ENCODE data around the gene SIK3. TPM values are rescaled to one million over a fixed set of nuclear protein-coding genes. Genes with fewer than 3 reads are reported as not detected.

Gene SIK3
- total RNA-seq, 1 experiment from 2014 or later, result 33.3 TPM

DNA sequence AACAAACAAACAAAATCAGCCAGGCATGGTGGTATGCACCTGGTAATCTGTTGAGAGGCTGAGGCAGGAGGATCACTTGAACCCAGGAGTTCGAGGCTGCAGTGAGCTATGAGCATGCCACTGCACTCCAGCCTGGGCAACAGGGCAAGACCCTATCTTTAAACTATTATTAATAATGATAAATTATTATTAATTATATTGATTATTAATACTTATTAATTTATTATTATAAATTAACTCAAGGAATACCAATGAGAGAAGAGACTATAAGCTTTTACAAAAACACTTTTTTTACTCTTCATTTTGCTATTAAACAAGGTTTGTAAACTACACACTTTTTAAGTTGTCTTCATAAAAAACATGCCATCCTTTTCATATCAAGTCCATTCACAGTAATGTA is 163.1 kb downstream of the SIK3 start:
- peaks cover 7% of the 10 kb centered on the region for H3K4me1 Mint-ChIP-seq (ENCODE audit: insufficient read depth, unreplicated experiment)

DNA sequence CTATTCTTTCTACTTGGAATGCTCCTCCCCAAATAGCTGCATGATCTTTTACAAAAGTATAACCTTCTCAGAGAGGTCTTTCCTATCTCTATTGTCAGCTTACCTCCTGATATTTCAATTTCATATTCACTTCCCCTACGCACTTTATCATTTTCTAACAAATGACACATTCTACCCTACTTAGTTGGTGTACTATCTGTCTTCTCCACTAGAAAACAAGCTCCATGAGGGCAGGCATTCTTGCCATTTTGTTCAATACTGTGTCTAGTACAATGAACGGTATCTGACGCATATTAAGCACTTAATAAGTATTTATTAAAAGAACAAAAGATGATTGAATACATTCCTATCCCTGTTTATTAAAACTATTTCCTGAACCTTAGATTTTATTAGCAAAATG is 164.3 kb downstream of the SIK3 start:
- TF ChIP-seq, protein P1, sequence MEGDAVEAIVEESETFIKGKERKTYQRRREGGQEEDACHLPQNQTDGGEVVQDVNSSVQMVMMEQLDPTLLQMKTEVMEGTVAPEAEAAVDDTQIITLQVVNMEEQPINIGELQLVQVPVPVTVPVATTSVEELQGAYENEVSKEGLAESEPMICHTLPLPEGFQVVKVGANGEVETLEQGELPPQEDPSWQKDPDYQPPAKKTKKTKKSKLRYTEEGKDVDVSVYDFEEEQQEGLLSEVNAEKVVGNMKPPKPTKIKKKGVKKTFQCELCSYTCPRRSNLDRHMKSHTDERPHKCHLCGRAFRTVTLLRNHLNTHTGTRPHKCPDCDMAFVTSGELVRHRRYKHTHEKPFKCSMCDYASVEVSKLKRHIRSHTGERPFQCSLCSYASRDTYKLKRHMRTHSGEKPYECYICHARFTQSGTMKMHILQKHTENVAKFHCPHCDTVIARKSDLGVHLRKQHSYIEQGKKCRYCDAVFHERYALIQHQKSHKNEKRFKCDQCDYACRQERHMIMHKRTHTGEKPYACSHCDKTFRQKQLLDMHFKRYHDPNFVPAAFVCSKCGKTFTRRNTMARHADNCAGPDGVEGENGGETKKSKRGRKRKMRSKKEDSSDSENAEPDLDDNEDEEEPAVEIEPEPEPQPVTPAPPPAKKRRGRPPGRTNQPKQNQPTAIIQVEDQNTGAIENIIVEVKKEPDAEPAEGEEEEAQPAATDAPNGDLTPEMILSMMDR (IDR thresholded peaks at IDR 0.05; ENCODE audit: unreplicated experiment), result no peak
- DNase-seq (ENCODE audit: unreplicated experiment), result no peak
- ChIA-PET CTCF (no interaction called here), POLR2A (interaction anchor here (0.5 to 0.7 kb wide), 2 partner anchors 9 to 17 kb away, joined by 3 read pairs; no protein-coding TSS in a partner anchor)
- Mint-ChIP-seq H3K9me3 (ENCODE audit: unreplicated experiment) (peaks cover 9% of the 10 kb centered on the region), H3K27me3 (ENCODE audit: insufficient read depth, unreplicated experiment) (no peaks in the 10 kb centered on the region), H3K4me1 (ENCODE audit: insufficient read depth, unreplicated experiment) (peaks cover 12% of the 10 kb centered on the region), H3K27ac (ENCODE audit: low read depth, unreplicated experiment) (no peak overlapping the region), H3K4me3 (ENCODE audit: unreplicated experiment) (no peak overlapping the region), H3K36me3 (ENCODE audit: insufficient read depth, unreplicated experiment) (peaks cover 19% of the 10 kb centered on the region)
- intact Hi-C loops (cut with micrococcal nuclease), result no loop called here
- BruUV-seq (replicated peaks), result no TSS peak

More for the DNA sequence above, 163.1 kb downstream of the SIK3 start:
- intact Hi-C loops (cut with micrococcal nuclease), result no loop called here
- POLR2A ChIA-PET, result no interaction called here
- DNase-seq (ENCODE audit: unreplicated experiment), result no peak
- Mint-ChIP-seq H3K36me3 (ENCODE audit: insufficient read depth, unreplicated experiment) (peaks cover 19% of the 10 kb centered on the region), H3K4me3 (ENCODE audit: unreplicated experiment) (no peak overlapping the region), H3K9me3 (ENCODE audit: unreplicated experiment) (peaks cover 9% of the 10 kb centered on the region), H3K27ac (ENCODE audit: low read depth, unreplicated experiment) (no peak overlapping the region), H3K27me3 (ENCODE audit: insufficient read depth, unreplicated experiment) (no peaks in the 10 kb centered on the region)
- CTCF ChIA-PET, result no interaction called here
- BruUV-seq (replicated peaks), result no TSS peak
- TF ChIP-seq, protein P1 (IDR thresholded peaks at IDR 0.05; ENCODE audit: unreplicated experiment), result no peak

DNA sequence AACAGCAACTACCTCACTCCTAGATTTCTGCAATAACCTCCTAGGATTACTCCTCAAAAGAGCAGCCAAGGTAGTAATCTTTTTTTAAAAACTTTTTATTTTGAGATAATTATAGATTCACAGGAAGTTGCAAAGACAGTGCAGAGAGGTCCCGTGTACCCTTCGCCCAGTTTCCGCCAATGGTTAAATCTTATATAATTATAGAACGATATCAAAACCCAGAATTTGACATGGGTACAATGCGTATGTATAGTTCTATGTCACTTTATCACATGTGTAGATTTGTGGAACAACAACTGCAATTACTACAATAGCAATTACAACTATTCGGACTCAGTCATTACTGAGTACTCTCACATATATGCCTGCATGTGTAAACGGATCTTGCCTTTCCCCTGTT is 166.0 kb downstream of the SIK3 start:
- no peaks in the 10 kb centered on the region for H3K27me3 Mint-ChIP-seq (ENCODE audit: insufficient read depth, unreplicated experiment)
- no peak for DNase-seq (ENCODE audit: unreplicated experiment)
- peak overlapping the region; percentile 5 for H3K27ac Mint-ChIP-seq (ENCODE audit: low read depth, unreplicated experiment)
- TF ChIP-seq, protein P1 (IDR thresholded peaks at IDR 0.05; ENCODE audit: unreplicated experiment), result no peak
- peaks cover 19% of the 10 kb centered on the region for H3K36me3 Mint-ChIP-seq (ENCODE audit: insufficient read depth, unreplicated experiment)
- peaks cover 12% of the 10 kb centered on the region for H3K4me1 Mint-ChIP-seq (ENCODE audit: insufficient read depth, unreplicated experiment)
- BruUV-seq (replicated peaks), result no TSS peak
- intact Hi-C loops (cut with micrococcal nuclease), result no loop called here
- peaks cover 9% of the 10 kb centered on the region for H3K9me3 Mint-ChIP-seq (ENCODE audit: unreplicated experiment)
- no peak overlapping the region for H3K4me3 Mint-ChIP-seq (ENCODE audit: unreplicated experiment)
- POLR2A ChIA-PET, result interaction anchor here (0.8 kb wide), 1 partner anchor 52 kb away, joined by 3 read pairs; no protein-coding TSS in a partner anchor
- CTCF ChIA-PET, result interaction anchor here (1.1 kb wide), 1 partner anchor 174 kb away, joined by 3 read pairs; no protein-coding TSS in a partner anchor

DNA sequence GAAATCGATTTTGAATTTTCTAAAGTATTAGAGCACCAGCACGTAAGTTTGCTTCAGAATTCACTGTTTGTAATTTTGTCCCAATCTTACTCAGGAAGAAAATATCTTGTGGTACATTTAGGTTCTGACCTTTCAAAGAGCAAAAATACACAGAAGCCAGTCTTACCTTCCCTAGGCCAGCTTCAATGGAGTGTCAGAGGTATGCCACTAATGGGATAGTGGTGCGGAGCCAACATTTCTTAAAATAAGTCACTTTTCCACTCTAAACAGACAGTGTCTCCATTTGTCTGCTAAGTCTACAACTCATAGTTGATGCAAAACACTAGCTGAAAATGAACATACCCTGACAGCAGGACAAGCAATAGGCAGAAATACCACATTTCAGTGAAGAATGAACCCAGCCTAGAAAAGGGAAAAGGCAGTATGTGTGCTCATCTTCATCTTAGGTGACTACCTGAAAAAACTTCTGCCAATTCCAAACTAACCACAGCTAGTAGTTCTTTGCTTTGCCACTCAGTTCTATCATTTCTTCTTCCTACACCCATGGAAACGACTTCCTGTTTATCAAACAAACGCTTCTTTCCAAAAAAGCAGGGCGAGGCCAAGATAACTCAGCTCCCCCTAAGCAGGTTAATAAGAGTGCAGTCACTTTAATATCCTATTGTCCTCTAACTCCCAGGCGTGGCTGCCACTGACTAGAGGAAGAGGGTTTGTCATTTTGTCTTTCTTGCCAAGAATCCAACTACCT is 166.8 kb downstream of the SIK3 start:
- POLR2A ChIA-PET, result interaction anchor here (0.6 kb wide), 2 partner anchors 22 to 23 kb away, joined by 3 read pairs; no protein-coding TSS in a partner anchor
- Mint-ChIP-seq H3K4me3 (ENCODE audit: unreplicated experiment) (no peak overlapping the region), H3K27ac (ENCODE audit: low read depth, unreplicated experiment) (peak overlapping the region; percentile 5), H3K36me3 (ENCODE audit: insufficient read depth, unreplicated experiment) (peaks cover 14% of the 10 kb centered on the region), H3K4me1 (ENCODE audit: insufficient read depth, unreplicated experiment) (peaks cover 12% of the 10 kb centered on the region), H3K27me3 (ENCODE audit: insufficient read depth, unreplicated experiment) (no peaks in the 10 kb centered on the region), H3K9me3 (ENCODE audit: unreplicated experiment) (peaks cover 9% of the 10 kb centered on the region)
- TF ChIP-seq, protein P1 (IDR thresholded peaks at IDR 0.05; ENCODE audit: unreplicated experiment), result no peak
- CTCF ChIA-PET, result interaction anchor here (0.6 to 1.1 kb wide), 2 partner anchors 67 to 175 kb away, joined by 3 read pairs; no protein-coding TSS in a partner anchor
- BruUV-seq (replicated peaks), result no TSS peak
- peak; percentile 38 for DNase-seq (ENCODE audit: unreplicated experiment)
- intact Hi-C loops (cut with micrococcal nuclease), result no loop called here
